Cardiac septum (tissue), 1 donor: ENCODE results near the gene GABRG3. TPM values are rescaled to one million over a fixed set of nuclear protein-coding genes. Genes with fewer than 3 reads are reported as not detected.

Experiments used
- DNase-seq: peaks from one replicate; pipeline ENCODE4 v3.0.0-alpha.2; 2020; ENCODE audit warnings: low spot score
- intact Hi-C: fragments of 100-400 bp; cut with DNase I; formaldehyde crosslinking; loops from one replicate; pipeline ENCODE4 v1.14.0; 2022
- total RNA-seq: library from RNA; stranded (reverse); fragmentation: NEBNext Ultra II Directional; extraction: Animal tissue kit (Norgen Biotek cat#: 25700); gene quantifications from one replicate; pipeline ENCODE4 v1.2.1, GENCODE V29; 2021
- donor health status: DM: no; HTN: no; CAD: no.

GABRG3 gene
- total RNA-seq, 1 donor from 2014 or later = 0.35 TPM

DNA sequence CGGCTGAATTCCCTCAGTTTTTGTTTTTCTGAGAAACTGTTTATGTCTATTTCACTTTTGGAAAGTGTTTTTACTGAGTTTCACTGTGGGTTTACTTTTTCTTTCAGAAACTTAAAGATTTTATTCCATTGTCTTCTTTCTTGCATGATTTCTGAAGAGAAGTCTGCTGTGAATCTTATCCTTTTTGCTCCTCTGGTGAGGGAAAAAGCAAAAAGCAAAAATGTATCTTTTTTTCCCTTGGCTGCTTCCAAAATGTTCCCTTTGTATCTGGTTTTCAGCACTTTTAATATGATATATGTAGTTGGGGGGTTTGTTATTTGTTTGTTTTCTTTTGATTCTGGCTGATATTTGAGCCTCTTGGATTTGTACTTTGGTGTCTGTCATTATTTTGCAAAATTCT lies 538.0 kb downstream of the GABRG3 start:
- intact Hi-C loops = no loop called here
- DNase-seq = no peak

DNA sequence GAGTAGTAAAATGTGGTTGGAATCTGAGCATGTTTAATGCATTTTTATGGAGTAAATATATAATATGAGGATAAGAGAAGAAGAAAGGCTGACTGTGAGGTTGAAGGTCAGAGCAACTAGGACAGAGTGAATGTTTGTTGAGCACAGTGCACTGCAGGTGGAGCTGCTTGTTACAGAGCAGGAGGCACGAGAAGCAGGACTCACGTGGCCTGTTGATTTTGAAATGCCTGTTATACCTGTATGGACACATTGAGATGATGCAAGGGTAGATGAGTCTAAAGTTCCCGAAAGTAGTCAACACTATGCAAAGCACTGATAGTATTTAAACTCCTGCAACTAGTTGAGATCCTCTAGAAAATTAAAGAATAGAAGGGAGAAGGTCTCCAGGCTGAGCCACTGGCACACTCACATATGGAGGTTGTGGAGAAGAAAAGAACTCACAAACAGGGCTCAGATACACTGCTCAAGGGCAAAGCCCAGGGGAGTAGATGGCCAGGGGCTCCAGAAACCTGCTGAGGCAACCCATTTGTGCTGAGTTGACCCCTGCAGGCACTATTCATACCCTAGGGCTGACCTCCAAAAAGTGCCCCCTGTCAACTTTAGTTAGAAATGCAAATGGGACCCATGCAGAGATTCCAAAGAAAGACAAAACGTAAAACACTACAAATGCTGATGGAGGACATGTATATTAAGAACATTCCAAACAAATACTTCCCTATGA lies 541.5 kb downstream of the GABRG3 start:
- DNase-seq = no peak
- intact Hi-C loops = no loop called here

DNA sequence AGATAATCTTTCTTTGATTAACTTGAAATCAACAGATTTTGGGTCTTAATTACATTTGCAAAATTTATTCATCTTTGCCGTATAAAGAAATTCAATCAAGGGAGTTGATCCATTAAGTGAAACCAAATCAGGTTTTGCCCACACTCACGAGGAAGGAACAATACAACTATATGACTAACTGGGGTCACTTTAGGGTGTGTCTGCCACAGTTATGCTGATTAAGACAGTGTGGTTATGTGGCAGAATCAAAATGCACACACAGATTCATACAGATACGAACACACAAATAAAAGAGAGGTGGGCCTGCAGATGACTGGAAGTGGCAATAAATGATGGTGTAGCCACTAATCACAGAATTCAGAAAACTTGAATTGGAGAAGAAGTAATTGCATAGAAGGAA lies 543.5 kb downstream of the GABRG3 start:
- no peak for DNase-seq
- intact Hi-C loops = no loop called here

DNA sequence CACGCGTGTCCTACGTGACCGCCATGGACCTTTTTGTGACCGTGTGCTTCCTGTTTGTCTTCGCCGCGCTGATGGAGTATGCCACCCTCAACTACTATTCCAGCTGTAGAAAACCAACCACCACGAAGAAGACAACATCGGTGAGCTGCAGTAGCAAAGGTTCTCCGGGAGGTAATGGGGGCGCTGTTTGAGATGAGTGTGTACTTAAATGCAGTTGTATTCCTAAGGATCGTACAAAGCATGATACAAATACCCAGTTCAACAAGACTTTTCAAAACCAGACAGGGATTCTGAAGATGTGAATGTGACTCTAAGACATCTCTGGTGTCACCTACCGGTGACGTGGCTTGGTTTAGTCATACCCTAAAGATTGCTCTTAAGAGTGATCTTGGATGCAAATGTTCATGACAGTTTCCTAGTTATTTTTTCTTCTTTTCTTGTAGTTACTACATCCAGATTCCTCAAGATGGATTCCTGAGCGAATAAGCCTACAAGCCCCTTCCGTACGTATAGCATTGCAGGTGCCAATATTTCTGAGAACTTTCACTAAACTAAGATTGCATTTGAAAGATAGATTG lies 556.6 kb downstream of the GABRG3 start:
- no peak for DNase-seq
- intact Hi-C loops = no loop called here

DNA sequence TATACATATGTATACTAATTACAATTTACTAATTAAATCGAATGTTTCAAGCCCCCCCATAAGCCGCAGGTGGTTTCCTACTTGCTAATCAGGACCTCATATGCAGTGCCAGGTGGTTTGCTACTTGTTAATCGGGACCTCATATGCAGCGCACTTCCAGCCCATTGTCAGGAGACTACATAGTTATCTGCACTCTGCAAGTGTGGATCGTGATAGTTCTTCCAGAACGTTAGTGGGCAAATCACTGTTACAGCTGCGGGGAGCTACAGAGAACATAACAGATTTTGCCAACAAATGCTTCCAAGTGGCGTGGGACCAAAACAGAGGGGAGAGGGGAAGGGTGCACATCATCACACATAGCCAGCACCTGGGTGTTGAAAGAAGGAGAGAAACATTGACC lies 558.4 kb downstream of the GABRG3 start:
- DNase-seq = no peak
- intact Hi-C loops = no loop called here

DNA sequence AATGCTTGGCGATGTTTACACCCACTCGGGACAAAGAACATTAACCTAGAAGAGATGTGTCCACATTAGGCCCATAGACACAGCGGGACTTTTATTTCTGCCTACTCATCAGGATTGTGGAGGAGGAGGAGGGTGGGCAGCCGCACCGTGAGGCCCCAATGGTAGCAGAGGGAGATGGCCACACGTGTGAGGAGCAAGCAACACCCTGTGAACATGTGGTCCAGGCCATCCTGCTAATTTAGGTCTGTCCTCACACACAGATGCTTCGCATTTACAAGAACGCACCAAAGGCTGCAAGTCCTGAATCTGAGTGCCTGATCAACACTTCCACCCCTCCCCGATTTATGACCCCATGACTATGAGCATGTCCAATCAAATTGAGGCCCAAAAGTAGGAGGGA lies 560.0 kb downstream of the GABRG3 start:
- intact Hi-C loops = no loop called here
- DNase-seq = no peak

DNA sequence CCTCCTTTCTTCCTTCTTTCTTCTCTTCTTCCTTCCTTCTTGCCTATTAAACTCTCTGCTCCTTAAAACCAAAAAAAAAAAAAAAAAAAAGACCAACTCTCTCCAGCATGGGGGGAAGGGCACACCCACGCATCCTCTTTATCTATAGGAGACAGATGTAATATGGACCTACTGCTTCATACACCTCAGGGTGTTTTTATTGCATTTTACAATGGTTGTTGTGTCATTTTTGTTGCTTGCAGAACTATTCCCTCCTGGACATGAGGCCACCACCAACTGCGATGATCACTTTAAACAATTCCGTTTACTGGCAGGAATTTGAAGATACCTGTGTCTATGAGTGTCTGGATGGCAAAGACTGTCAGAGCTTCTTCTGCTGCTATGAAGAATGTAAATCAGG lies 561.4 kb downstream of the GABRG3 start:
- no peak for DNase-seq
- intact Hi-C loops = no loop called here

DNA sequence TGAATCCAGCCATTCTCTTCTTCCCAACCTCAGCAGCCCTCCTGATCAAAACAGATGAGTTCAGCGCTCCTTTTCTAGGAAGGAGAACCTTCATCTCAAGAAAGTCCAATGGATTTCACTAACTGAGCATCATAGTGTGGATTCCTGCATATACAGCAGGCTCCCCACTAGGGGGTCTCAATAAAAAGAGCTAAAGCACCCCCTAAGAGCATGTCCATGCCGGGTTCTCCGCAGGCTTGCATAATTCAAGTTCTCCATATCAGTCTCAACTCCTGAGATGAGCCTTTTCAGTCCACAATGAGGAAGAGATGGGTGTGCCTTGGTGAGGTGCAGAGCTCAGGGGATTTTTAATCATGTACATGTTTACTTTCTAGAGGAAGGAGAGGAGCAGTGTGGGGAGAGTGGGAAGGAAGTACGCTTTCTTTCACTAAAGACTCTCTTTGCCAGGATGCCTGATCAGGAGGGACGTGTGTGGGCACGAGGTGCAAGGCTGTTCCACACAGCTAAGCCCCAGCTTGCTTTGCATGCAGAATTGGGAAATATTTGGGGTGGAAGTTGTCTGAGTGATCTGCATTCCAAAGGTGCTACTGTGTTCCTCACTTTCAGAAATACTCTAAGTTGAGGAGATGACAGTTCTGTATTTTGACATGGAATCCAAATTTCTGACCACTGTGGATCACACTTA lies 564.6 kb downstream of the GABRG3 start:
- intact Hi-C loops = no loop called here
- no peak for DNase-seq

DNA sequence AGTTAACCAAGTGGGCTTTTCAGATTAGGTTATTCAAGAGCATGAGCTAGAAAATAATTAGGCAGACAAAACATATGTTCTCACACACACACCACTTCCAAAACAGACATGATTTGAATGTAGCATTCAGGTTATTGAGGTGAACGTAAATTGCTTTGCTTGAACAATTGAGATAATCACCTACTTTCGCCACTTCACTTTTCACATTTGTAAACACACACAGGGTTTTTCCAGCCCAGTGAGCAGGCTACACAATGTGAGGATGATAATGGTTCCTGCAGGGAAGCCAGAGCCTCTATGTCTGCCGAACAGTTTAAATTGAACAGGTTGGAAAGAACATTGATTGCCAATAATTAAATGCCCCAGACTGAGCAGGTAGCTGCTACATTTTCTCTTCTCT lies 567.3 kb downstream of the GABRG3 start:
- intact Hi-C loops = no loop called here
- DNase-seq = no peak

DNA sequence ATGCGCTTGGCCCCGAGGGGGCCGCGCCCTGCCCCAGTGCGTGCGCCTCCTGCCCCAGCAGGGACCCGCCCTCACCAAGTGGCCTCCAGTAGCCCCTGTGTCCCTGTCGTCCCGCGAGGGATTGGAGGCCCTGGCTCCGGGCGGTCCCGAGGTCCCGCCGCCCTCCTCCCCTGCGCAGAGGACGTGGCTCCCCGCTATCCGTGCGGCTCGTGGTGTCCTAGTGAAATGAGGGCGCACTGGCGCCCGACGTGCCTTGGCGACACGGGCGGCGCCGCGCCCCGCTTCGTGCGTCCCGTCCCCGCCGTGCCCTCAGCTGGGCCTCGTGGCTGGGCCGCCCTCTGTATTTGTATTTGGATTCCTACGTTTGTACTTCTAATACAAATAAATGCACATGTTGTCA lies 570.6 kb downstream of the GABRG3 start:
- DNase-seq = no peak
- intact Hi-C loops = no loop called here

DNA sequence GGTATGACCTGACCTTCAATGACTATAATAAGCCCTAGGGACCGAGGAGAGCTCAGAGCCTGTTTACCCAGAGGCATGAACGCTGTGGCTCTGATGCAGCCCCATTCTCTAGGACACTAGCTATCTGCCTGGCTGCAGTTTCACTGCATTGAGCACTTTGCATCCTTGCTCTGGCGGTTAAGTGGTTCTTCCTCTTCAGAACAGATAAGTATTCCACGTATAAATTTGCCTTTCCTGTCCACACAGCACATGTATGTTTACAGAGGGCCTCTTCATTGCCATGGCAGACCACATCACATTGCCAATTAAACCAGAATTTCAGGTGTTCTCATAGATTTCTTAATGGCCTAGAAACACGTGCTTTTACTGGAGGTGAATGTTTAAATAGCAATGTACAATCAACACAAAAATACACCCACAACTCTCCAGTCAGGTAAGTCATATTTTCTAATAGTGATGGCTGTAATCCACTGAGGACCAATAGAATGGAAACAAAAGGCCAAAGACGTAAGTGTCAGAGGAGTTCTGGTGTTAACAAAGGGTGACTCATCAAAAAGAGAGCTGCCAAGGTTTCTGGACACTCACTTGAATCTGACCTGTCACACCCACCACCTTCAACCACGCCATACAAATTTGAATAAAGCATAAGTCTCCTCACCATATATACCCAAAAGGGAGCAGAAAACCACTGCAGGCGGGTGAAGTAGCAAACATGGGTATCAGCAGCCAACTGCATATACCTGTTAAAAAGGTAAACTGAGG lies 574.7 kb downstream of the GABRG3 start:
- intact Hi-C loops = no loop called here
- DNase-seq = no peak

DNA sequence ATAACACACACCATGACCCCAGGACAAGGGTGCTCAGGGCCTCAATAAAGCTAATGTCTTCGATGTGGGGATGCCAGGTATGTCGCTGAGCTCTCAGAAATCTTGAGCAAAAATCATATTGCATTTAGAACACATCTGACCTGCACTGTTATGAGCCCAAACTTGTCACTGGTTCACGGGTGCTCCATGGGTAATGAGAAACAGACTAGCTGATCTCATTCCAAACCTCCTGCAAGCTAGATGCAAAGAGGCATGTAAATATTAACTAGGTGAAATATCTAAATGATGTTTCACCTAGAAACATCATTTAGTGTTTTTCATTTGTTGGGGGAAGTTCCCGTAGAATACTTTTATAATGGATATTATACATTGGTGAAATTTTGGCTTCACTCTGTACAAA lies 578.8 kb downstream of the GABRG3 start:
- DNase-seq = no peak
- intact Hi-C loops = no loop called here

DNA sequence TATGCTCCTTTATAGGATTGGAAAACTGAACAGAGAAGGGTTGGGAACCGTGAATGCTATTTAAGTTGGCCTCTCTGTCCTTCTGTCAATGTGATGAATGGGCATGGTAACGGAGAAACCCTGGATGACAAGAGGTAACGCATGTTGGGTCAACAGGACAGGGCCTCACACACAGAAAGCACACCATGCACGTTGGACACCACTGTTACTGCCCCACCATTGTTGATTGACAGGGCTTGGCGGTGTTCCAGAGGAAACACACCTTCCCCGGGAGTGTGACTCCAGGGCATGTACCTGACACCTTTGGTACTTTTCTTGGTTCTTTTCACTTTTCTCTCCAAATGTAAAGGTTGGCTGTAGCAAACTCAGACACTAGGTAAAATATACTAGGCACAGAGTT lies 579.7 kb downstream of the GABRG3 start:
- intact Hi-C loops = no loop called here
- DNase-seq = no peak

DNA sequence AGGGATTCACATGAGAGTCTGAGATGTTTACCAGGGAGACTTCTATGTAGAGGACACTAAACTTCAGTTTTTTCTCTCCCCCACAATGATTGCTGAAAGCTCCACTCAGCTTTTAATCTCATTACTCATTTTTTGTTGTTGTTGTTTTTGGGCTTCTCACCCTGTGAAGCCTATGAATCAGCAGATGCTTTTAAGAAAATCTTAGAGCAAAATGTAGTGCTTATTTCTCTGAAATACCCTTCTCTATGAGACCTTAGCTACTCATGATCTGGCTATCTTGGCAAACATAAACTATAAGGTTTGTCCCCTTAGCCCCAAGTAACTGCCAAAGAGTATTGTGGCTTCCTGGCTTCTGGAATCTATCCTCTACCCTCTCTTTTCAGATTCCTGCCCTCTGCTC lies 590.8 kb downstream of the GABRG3 start:
- DNase-seq = no peak
- intact Hi-C loops = no loop called here

DNA sequence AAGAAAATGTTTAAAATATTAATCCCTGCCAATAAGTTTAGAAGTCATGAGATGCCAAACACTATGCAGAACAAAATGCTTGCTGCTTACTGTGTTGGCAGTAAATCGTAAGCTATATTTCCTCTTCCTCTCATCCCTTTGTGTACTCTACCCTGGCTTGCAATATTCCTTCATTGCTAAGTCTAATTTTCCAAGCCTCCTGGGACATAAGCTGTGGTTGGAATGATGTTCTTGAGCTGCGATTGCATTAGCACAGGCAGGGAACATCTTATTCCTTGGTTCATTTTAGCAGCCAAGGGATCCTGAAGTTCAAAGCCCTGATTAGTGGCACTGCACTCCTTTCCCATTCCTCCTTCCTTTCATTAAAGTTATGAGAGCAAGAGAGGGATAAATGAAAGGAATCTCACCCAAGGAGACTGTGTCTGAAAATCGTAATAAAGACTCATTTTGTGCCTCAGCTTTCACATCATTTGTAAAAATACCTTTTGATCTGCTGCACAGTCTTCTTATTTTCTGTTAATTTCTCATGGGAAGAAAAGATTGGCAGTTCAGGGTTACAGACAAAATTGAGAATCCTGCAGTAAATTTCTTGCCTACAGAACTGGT lies 592.9 kb downstream of the GABRG3 start:
- intact Hi-C loops = no loop called here
- no peak for DNase-seq

DNA sequence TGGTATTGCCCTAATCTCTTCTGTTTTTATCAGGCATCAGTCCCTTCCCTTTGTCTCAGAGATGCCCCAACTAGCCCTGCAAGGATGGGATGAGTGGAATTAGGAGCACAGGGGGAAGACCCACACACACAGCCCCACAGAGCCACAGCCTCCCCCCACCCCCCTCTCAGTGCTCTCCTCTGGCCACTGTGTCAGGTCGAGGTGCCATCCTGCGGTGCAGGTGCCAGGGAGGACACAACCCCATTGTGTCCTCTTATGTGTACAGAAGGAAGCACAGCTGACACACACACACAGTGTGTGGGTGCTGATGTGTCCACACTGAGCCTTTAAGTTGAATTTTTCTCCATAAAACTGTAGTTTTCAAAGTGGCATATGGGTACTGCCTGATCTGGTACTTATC lies 593.7 kb downstream of the GABRG3 start:
- no peak for DNase-seq
- intact Hi-C loops = no loop called here

DNA sequence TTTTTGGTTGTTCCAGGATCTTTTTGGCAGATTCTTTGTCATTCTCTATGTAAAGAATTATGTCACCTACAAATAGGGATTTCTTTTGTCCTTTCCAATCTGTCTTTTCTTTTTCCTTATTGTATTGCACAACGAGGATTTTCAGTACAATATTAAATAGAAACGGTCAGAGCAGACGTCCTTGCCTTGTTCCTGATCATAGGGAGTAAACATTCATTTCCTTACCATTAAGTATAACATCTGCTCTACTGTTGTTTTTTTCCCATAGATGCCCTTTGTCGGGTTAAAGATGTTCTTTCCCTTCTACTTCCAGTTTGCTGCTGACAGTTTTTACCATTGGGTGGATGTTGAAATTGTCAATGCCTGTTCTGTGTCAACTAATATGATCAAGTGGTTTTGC lies 599.8 kb downstream of the GABRG3 start:
- intact Hi-C loops = no loop called here
- DNase-seq = no peak

DNA sequence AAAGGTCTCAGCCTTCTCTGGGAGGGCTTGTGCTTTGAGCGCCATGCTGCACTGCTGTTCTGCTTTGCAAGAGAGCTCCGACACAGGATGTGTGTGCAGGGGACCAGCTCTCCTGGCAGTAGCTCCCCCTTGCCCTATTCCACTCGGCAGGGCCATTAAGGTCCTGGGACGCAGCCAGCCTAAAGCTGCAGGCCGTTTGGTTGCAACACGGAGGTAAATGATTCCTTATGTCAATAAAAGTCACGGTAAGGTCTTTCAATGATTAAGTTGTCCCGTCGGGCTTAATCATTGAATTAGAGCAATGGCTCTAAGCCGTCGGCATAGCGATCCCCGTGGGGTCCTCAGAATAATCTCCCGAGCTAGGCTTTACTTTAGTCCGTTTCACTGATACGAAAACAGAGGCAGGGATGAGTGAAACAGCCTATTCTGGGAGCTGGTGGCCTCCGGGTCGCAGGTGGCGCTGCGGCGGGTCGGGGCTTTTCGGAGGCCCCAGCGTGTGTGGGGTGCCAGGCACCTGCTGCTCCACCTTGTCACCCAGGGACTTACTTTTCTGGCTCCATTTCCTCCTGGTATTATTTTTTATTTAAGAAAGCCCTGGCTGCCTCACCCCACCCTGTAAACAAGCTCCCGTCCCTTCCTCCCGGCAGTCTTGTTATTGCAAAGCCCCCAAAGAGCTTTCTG lies 603.0 kb downstream of the GABRG3 start:
- intact Hi-C loops = no loop called here
- no peak for DNase-seq

DNA sequence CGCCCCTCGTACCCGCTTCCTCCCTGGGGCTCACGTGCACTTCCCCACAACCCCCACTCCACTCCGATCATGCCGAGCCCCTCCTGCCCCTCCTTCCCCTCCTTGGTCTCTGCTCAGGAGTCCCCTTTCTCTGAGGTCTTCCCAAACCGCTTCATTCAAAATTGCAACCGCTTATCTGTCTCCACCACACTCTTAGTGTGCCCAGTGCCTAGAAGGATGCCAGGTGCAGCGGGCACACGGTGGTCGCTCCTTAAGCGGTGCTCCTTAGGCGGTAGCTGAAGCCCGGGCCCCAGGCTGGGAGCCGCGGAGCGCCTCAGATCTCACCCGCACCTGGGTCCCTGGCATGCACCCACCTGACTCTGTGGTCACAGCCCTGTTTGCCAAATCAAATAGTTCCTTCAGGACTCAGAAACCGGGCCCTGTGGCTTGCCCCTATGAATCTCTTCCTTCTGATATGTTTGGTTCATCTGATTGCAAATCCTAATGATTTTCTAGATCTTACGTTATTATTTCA lies 603.6 kb downstream of the GABRG3 start:
- DNase-seq = no peak
- intact Hi-C loops = no loop called here
